GM18519 (cell line): ENCODE measurements around the gene PLD1.
"Not testable (repeated sequence)": the region's sequence is repeated elsewhere in the genome, so short reads cannot be mapped to it uniquely, and the experiment has no call there.

Experiments used
- ATAC-seq: cut with Tn5 transposase; IDR thresholded peaks from one replicate; pipeline ENCODE4 v1.9.1; 2021; ENCODE audit warnings: mild to moderate bottlenecking, moderate library complexity; ENCODE audit not compliant: unreplicated experiment, low FRiP score

The PLD1 gene

DNA sequence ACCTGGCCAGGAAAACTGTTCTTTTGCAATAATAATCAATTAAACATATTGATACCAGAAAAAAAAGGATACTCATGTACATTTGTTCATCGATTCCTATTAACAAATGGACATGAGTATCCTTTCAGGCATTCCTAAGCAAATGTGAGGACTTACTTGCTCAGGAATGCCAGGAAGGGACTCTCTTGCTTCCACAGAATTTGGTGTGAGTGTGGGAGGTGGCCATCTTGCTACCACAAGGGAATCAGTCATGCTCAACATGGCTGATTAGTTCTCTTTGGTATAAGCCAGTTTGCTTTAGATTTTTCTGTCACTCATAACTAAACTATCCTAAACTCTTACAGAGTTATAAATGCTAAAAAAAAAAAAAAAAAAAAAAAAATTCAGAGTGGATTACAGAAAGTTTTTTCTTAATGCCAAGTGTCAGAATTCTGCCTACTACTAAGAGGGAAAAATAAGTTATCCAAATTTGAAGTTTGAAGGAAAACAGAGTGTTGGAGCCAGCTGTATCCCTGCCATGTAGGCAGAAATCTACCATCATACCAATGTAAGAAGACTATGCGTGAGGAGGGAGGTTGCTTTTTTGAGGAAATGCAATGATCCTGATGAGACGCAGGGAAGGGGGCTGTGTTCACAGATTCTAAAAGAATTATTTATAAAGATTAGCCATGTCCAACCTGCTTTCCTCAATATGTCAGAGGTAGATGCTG is 98.7 kb downstream of the PLD1 start:
- ATAC-seq: no peak

DNA sequence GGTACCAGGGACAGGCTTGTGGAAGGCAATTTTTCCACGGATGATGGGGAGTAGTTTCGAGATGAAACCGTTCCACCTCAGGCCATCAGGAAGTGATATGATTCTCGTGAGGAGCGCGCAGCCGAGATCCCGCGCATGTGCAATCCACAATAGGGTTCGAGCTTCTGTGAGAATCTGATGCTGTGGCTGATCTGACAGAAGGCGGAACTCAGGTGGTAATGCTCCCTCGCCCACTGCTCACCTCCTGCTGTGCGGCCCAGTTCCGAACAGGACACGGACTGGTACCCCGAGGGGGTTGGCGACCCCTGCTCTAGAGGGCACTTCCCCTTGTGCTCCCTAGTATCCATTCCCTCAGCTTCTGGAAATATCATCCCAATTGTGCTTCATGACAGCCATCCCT is 99.9 kb downstream of the PLD1 start:
- no peak for ATAC-seq

DNA sequence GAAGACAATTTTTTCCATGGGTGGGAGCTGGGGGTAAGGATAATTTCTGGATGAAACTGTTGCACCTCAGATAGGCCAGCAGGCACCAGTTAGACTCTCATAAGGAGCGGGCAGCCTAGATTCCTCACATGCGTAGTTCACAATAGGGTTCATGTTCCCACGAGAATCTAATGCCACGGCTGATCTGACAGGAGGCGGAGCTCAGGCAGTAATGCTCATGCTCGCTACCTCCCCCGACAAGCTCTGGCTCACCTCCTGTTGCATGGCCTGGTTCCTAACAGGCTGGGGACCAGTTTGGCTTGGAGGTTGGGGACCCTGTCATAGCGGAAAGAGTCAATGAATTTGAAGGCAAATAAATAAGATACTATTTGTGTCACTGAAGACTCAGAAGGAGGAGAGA is 105.5 kb downstream of the PLD1 start:
- ATAC-seq: no peak

DNA sequence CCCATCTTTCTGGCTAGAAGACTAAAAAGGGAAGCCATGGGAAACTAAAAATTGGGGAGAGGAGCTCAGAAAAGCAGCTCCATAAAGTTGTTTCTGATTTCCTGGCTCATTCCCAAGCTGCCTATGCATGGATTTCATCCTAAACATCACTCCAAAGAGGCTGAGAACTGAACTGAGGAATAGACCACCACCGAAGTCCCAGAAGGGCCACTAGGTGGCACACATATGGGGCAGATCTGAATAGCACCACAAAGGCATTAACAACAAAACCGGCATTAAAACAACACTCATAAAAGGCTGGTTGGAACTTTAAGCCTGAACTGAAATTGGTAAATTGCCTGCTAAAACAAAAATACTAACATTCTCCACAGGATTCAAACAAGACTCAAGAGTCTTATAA is 106.3 kb downstream of the PLD1 start:
- ATAC-seq: no peak

DNA sequence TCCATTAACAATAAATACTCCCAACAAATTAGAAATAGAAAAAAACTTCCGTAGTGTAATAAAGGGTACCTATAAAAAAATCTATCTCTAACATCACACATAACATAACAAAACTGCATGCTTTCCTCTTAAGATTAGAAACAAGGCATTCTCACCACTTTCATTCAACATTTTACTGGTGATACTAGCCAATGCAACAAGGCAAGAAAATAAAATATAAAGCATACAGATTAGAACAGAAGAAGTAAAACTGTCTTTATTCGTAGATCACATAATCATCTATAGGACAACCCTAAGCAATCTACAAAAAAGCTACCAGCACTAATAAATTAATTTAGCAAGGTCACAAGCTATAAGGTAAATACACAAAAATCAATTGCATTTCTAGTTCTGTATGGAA is 107.1 kb downstream of the PLD1 start:
- ATAC-seq: no peak

DNA sequence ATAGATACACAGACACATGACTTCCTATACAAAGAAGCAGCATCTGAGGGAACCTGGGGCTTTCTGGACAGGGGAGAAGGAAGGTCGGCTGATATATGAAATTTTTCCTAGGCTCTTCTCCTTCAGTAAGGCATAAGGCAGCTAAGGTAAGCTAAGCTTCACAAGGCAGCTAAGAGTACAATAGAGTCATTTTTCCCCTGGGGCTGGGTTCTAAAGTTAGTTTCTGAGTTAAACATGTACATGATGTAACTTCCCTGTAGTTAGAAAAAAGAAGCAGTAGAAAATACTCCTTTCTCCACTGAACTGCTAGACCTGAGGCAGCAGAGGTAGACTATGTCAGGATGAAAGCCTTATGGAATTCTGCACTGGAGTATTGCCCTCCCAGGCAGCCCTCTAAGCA is 109.6 kb downstream of the PLD1 start:
- ATAC-seq: no peak

DNA sequence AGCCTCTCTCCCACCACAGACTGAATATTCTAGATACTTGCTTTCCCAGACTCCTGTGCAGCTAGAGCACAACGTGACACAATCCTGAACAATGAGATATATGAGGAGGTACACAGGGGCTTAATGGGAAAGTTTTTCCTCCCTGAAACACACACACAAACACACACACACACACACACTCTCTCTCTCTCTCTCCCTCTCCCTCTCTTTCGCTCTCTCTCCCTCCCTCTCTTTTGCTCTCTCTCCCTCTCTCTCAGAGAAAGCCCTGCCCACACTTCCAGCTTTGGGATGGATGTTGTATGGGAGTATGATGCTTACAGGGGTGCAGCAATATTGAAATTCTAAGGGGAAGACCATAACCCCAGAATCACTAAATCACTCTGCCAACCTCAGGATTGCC is 110.1 kb downstream of the PLD1 start:
- no peak for ATAC-seq

DNA sequence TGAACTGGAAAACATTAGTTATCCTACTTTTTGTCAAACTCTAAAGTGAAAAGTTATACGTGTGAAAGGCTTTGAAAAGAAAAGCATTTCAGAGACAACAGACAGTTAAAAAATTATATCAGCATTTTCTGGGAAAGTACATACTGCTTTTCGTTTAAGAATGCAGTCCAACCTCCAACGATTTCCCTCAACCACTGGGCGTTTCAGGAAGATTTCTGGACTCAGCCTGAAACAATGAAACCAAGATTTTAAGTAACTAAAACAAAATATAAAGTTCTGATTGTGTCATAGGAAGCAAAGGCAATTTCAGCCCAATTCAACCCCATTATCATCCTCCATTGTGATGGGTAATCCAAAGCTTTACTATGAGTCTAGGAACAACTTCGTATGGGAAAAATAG is 110.7 kb downstream of the PLD1 start:
- no peak for ATAC-seq

DNA sequence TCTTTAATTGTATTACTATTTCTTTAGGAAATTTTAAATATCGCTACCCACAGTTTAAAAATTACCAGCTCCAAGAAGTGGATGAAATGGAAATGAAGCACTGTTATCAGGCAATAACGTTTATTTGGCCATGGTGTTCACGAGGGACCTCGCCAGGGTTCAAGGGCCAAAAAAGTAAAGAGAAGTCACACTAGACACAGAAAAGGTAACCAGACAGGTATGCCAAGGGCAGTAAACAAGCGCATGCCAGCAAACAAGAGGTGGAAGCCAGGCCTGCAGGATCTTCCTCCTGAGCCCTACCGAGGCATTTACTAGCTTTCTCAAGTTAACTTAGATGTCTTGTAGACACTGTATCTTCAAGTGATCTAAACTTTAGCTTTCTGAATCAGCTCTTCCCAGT is 113.5 kb downstream of the PLD1 start:
- no peak for ATAC-seq

DNA sequence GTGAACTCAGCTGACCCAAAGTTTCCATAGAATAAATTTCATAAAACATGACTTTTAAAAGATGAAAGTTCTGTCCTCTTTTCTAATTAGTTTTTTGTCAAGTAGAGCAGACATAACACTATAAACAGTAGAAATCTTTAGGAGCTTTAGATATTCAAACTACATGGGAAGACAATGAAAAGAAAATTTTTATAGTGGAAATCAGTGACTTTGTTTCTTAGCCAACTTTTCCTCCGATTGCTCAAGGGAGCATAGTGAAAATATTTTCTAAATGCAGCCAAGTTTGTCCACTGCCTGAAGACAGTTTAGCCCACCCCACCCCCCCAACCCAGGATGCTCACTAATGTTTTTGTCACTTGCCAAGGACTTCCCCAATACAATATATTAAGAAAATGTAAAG is 114.9 kb downstream of the PLD1 start:
- ATAC-seq: no peak

DNA sequence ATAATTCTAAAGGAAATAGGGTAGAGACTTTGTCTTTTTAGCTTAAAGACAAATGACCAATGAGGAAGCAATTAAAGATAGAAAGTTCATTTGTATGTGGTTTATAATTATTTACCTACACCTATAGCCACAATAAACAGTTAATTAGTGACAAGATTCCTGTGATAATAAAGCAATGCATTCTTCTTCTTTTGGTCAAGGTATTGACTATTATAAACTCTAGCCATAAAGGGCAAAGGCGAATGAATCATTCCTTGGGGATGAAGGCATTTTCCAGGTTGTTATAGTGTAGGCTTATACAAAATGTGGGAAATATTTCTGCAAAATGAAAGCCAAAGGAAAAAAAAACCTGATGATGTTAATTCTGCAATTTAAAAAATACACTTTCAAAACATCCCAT is 115.4 kb downstream of the PLD1 start:
- no peak for ATAC-seq

DNA sequence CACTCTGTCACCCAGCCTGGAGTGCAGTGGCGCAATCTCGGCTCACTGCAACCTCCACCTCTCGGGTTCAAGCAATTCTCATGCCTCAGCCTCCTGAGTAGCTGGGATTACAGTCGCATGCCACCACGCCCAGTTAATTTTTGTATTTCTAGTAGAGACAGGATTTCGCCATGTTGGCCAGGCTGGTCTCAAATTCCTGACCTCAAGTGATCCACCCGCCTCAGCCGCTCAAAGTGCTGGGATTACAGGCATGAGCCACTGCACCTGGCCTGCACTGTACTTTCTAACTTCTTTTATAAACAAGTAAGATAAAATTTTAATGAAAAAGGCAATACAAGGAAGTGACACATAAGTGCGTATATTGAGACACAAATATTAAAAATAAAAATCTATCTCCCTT is 117.7 kb downstream of the PLD1 start:
- ATAC-seq: not testable (repeated sequence)

DNA sequence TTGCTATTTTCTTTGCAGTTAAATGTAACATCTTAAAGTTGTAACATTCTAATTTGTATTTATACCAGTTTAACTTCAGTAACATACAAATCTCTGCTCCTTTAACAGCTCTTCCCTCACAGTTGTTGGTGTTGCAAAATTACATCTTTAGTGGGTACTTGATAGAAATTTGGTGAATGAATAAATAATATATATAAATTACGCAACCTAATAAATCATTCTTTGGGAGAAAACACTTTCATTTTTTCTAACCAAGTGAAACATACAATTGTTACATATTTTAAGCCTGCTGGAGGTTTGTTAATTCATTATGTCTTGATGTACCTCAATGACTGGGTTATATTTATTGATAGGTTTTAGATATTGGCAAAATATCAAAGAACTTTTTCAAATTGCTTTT is 118.8 kb downstream of the PLD1 start:
- ATAC-seq: no peak

DNA sequence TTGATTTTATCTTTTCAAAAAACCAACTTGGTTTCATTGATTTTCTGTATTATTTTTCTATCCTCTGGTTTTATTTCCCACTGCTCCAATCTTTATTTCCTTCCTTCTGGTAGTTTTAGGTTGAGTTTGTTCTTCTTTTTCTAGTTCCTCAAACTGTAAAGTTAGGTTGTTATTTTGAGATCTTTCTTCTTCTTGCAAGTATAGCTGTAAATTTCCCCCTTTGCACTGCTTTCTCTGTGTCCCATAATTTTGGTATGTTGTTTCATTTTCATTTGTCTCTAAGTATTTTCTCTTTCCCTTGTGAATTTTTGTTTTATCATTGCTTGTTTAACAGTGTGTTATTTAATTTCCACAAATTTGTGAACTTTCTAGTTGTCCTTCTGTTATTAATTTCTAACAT is 120.0 kb downstream of the PLD1 start:
- ATAC-seq: no peak

DNA sequence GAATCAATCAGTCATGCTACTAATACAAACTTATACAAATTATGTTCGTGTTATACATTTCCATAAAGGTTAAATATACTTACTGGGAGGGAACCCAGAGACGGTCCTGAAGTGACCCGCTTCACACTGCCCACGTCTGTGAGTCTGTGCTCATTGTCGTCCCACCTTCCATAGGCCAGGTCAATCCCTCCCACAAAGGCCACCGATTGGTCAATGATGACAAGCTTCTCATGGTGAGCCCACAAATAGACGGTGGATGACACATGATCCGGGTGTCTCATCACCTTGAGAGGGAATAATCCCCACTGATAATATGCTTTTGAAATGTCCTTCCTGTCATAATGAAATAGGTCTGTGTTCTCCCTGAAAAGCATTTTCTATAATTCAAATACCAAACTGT is 121.7 kb downstream of the PLD1 start:
- ATAC-seq: no peak

DNA sequence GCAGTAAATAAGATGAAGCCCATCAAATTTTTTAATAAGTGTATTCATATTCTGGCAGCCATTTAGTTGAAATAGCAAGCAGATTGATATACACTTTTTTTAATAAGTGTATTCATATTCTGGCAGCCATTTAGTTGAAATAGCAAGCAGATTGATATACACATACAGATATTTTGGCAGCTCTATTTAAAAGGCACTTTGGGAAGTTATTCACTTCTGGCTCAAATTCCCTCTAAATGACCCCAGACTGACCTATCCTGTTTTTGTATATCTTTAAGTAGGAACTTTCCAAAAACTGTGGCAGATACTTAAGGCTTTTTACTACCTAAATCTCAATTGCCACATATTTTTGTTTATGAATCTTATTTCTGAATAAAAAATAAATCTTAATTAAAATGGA is 122.3 kb downstream of the PLD1 start:
- no peak for ATAC-seq

DNA sequence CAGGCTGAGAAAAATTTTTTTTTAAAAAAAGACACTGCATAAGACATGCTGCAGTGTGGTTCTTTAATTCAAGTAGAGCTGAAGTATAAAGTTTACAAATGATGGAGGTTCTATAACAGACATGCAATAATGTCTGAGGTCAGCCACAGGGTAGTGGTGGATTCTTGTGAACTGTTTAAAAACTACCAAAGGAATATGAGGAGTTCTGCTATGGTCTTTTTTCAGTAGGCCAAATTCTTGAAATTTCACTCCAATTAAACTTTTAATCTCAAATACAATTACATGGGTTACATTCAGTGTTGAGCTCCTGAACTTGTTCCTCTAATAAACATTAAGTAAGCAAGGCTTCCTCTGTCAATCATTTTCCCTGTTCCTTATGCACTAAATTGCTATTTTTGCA is 122.7 kb downstream of the PLD1 start:
- ATAC-seq: no peak

DNA sequence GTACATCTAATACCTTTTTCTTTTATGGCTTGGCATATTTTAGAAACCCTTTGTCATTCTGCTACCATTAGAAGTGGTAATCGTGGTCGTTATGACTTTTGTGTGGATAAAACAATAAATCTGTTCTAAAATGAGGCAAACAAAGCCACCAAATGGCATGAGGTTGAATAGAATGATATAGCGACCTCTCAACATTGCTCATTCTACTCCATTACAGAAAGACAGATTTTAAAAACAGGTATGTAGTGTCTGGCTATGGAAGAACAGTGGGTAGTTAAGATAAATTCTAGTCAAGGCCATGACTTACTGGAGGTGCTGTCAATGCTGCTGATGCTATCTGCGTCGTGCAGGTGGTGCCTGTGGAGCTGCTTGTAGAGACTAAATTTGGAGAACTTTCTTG is 123.2 kb downstream of the PLD1 start:
- ATAC-seq: no peak

DNA sequence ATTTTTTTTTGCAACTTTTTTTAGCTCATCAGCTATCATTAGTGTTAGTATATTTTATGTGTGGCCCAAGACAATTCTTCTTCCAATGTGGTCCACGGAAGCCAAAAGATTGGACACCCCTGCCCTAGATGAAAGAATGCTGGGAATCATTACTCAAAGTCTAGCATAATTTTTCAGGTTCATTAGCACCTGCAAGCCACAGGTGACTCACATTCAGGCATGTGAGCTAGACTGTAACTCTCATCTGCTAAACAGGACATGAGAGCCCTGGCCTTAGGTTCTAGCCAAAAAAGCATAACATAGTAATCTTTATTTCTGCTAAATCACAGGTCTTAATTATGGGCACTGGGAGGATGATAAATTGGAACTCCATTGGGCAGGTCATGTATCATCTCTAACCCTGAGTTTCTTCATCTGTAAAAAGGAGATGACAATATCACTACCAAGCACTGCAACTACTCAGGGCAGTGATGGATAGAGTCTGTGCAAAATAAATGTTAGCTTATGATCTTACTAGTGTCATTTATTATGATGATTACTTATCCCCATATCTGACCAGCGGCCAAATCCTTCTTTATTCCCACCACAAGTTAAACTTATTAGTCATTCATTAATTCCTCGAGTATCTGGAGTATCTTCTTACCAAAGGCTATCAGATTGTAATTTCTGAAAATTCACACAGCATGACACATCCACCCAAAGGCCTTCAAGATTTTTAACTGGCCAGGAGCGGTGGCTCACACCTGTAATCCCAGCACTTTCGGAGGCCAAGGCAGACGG is 125.0 kb downstream of the PLD1 start:
- no peak for ATAC-seq

DNA sequence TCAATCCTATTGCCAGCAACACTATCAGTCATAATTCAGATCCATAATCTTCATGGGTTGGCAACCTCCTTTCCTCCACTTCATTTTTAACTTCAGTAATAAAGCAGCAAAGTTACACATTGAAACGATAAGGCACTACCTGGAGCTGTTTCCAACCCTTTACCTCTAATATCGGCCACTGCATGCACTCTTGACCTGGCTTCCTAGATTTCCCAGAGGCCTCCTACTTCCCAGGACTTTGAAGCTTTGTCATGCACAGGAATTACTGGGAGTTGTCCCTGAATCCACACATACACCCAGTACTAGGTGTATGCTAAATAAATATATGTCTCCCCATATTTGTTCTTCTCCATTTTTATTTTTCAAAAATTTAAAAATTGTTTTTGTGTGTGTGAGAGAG is 126.1 kb downstream of the PLD1 start:
- no peak for ATAC-seq

DNA sequence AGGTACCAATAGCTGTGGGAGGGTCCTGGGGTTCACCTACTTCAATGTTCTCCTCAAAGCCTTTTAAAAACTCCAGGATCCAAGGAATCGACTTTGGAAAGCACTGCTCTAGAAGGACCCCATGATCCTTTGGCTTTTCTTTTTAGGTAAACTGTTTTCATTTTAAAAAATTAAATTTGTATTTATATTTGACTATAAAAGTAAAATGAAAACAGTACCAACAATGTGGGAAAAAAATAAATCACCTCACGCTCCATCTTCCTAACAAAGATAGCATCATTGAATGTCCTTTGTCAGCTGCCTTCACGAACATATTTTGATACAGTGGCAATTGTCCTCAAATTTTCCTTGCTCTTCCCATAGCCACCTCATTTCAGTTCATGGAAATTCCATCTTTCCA is 127.5 kb downstream of the PLD1 start:
- no peak for ATAC-seq

DNA sequence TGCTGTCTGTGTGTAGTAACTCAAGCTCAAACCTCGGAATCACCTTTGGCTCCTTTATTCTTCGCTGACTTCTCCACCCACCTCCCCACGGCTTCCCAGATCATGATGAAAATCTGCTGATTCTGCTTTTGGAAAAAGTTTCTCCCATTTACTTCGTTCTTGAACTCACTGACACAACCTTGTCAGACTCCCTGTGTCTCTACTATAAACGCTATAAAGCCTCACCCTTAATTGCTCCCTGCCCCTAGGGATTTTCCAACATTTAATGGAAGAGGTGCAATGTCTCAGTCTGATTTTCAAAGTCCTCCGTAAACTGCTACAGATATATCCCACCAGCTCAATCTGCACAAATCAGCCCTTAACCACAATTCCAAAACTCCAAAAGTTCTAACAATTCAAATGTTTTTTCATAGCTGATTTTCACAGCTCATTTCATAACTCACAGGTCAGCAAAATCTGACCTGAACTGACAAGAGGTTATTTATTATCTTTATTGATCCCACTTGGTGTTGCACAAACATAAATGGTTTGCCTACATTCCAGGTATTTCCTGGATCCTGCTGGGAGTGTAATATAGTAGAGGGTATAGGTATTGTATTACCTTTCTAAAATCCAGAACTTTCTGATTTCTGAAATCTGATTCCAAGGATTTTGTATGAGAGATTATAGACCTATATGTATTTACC is 129.4 kb downstream of the PLD1 start:
- ATAC-seq: no peak
